NK-92 (cell line): ENCODE results near the gene ZFPM1.
"Not testable (repeated sequence)": the region's sequence is repeated elsewhere in the genome, so short reads cannot be mapped to it uniquely, and the experiment has no call there.

Experiments used
- DNase-seq: peaks from one replicate; lab custom pipeline; 2025; ENCODE audit not compliant: unreplicated experiment; lab: John Stamatoyannopoulos, UW

The ZFPM1 gene

DNA sequence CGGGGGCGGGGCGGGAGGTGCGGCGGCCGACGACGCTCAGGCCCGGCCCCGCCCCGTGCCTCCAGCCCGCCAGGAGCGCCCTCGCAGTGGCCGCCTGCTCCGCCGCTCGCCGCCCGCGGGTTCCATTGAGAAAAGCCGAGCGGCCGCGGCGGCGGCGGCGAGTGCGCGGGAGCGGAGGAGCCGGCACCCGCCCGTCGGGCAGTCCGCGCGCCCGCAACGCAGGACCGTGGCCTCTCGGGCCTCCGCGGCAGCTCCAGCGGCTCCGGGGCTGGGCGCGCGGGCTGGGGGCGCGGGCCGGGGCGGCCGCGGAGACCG lies at the start of gene ZFPM1:
Gene ZFPM1, plus strand, starts transcription at position 64 of the 315 bp plus-strand sequence. CDS start 359 bp downstream, outside the sequence.
- DNase-seq: no peak

- DNase-seq: no peak
Measured at GRCh38 chr16:88403794-88404581, 49.1 kb upstream of the ZFPM1 start.

- no peak for DNase-seq
Measured at GRCh38 chr16:88404769-88405168, 48.3 kb upstream of the ZFPM1 start.

- no peak for DNase-seq
Measured at GRCh38 chr16:88405216-88406060, 47.6 kb upstream of the ZFPM1 start.

DNA sequence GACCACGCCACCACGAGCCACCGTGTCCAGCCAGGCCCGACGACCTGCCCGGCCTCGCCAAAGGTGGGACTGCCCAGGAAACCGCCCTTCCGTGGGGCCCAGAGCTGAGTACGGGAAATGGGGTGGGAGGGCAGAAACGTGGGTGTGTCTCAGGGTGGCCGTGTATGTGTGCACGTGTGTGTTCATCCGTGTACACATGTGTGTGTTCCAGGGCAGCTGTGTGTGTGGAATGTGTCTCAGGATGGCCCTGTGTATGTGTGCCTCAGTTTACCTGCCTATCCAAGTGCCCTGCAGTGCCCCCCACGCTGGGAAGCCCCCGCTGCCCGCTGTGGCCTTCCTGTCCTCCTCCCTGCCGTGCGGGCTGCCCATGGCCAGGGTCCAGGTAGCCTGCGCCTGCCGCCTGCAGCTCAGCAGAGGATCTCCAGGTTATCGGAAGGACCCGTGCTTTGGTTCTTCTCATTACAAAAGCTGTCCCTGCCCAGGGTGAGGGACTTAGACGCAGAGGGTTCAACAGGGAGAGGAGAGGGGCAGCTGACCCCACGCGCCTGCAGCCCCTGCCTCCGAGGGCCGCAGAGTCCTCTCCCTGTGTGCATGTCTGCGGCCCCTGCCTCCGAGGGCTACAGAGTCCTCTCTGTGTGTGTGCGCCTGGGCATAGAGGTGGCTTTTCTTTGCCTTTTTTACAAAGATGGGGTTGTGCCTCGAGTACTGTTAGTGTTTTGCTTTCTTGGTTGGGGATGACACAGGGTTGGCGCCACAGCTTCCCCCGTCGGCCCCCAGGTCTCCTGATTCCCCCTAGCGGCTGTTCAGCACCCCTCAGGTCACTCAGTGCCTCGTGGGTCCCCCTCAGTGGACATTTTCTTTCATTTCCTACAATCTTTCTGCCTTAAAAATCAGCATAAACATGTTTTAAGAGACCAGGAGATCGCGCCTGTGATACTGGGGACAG lies 46.7 kb upstream of the ZFPM1 start:
- DNase-seq: no peak

DNA sequence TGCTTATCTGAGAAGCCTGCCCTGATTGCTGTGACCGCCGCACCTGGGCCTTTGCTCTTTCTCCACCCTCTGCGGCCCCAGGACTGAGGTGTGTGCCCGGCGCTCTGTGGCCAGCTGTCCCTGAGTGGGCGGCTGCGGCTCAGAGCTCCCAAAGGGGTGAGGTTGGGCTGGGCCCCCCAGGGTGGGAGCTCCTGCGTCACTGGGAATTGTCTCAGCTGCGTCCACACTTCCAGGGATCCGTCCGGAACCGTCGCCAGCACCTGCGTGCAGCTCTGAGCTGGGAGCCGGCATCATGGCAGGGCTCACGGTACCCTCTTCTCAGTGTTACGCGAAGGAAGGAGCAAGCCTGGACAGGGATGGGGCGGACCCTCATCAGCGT lies 46.0 kb upstream of the ZFPM1 start:
- no peak for DNase-seq

DNA sequence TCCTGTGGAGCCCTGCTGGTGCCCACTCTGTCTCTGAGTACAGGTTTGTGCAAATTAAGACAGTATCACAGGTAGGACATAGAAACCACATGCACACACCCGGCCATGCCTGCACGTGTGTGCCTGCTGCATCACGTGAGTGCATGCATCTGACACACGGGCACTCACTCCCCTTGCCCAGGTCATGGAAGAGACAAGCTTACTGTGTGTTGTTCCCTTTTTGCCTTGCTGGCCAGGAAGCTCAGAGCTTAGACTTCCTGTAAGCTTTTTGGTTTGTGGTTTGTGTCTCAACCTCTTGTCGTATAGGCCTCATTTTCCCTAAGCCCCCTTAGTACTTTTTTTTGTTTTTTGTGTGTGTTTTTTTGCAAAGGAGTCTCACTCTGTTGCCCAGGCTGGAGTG lies 45.3 kb upstream of the ZFPM1 start:
- no peak for DNase-seq

DNA sequence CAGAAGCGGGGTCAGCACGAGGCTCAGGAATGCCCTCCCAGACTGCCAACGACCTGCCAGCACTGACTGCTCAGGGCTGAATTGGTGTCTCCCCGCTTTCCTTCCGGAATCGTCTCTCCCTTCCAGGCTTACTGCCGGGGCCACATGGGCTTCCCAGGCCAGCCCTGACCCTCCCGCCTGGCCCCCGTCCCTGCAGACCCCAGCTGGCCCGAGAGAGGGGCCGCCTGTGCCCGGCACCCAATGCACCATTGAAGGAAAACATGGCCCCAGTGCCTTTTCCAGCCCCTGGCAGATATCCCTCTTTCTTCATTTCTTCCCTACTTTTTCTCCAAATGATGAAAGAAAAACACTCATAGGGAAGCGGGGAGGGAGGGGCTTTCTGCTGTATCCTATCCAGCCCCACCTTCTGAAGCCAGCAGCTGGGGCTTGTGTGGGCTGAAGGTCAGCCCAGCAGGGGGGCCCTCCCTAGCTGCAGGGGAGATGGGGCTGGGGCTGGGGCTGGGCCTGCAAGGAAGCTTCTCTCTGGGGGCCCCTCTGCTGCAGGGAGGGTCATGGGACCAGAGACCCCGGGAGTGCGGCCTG lies 44.4 kb upstream of the ZFPM1 start:
- no peak for DNase-seq

DNA sequence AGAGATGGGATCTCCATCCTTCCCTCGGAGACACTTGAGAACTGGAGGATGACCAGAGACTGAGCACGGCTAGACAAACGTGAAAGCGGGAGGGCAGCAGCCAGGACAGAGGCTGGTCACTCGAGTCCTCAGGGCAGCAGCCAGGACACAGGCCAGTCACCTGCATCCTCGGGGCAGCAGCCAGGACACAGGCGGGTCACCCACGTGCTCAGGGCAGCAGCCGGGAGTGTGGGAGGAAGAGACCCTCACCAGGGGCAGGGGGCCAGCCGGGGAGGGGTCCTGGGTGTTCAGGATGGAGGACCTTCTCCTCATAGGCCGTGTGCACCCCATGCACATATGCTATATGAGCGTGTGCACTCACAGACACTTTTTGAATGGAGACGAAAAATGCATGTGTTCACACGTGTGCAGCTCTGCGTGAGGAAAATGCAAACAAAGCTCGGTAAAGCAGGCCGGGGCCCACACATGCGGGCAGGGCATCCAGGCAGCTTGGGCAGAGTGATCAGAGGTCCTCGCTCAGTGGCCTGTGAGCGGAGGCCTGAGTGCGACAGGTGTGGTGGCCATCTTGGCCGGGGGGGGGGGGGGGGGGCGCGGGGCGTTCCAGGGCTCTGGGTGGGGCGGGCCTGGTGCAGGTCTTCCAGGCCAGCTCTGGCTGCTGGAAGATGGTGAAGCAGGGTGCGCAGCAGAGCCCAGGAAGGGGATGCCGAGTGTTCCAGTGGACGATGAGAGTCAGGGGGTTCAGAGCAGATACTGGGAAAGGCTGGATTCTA lies 43.6 kb upstream of the ZFPM1 start:
- no peak for DNase-seq

- DNase-seq: not testable (repeated sequence)
Measured at GRCh38 chr16:88410297-88410968, 42.6 kb upstream of the ZFPM1 start.

DNA sequence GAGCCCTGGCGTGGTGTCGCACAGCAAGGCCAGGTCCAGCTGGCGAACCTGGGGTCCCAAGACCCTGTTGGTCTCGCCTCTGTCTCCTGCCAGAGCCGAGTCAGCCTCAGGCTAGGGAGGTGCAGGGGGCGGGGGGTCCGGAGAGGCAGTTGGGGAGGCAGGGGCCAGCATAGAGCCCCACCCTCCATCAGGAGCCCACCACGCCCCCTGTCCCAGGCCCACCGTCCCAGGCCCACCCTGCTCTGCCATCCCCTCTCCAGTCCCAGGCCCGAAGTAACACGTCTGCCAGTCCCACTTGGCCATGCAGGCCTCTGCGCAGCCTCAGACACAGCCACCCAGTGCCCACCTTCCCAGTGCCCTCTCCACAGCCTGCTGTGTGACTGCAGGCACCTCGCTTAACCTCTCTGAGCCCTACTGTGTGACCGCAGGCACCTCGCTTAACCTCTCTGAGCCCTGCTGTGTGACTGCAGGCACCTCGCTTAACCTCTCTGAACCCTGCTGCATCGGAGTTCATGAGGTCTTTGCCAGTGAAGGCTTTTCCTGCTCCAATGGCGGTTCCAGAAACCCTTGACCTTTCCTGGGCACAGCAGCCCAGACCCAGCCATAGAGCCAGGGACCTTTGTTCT lies 41.0 kb upstream of the ZFPM1 start:
- DNase-seq: no peak

- no peak for DNase-seq
Measured at GRCh38 chr16:88412766-88413165, 40.3 kb upstream of the ZFPM1 start.

DNA sequence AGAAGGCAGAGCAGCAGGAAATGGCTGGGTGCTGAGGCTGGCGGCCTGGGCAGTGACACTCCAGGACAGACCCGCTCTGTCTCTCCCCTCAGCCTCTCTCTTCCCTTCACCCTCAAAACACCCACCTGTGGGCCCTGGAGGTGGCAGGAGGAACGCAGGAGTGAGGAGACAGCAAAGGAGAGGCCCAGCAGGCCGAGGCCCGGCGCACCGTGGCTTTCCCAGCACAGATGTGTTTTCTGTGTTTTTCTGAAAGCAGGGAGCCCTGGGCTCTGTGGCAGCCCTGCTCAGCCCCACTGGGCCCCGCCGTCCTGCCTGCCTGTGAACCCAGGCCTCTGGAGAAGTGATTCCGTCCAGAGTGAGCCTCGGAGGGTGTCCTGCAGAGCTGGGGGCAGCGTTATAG lies 39.8 kb upstream of the ZFPM1 start:
- DNase-seq: no peak

- DNase-seq: no peak
Measured at GRCh38 chr16:88413631-88414030, 39.4 kb upstream of the ZFPM1 start.

- no peak for DNase-seq
Measured at GRCh38 chr16:88414521-88415380, 38.3 kb upstream of the ZFPM1 start.

DNA sequence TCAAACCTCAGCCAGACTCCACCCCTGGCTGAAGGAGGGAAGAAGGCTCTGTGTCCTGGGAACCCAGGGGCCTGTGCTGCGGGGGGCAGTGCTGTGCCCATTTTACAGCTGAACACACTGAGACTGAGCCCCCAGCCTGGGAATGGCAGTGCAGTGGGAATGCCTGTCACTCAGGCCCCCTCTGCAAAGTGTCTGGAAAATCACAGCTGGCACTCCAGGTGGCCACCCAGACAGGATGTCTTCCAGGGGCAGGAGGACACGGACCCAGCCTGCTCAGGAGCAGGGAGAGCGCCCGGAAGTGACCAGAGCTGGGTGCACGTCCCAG lies 37.7 kb upstream of the ZFPM1 start:
- DNase-seq: no peak

- no peak for DNase-seq
Measured at GRCh38 chr16:88415713-88416323, 37.3 kb upstream of the ZFPM1 start.

DNA sequence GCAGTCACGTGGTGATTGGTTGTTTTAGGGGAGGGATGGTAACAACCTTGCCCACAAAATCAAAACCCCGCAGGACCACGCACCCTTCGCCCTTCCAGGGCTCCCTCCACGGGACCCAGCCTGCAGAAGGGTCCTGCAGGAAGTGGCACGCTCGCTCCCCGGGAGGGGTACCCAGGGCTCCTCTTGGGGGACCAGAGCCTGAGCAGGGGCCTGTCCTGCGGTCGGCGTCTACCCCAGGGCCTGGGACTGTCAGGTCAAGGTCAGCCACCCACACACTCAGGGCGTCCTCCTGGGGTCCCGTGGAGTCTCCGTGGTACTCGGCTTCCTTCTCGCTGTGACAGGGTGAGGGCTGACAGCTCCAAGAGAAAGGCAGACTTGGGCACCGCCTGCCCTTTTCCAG lies 36.4 kb upstream of the ZFPM1 start:
- no peak for DNase-seq
